GM23248 (cell line): ENCODE results near the gene ADCY10. TPM values are rescaled to one million over a fixed set of nuclear protein-coding genes. Genes with fewer than 3 reads are reported as not detected.

Experiments
- DNase-seq: peaks from one replicate; pipeline ENCODE4 v3.0.0-alpha.2; 2015
- H2AFZ ChIP-seq: fragments of 200-600 bp; sonication (generic); 2 replicates; pipeline ENCODE4 v1.6.1; 2016; ENCODE audit warnings: antibody characterized with exemption
- H3F3A ChIP-seq: fragments of 200-600 bp; sonication (generic); 2 replicates; pipeline ENCODE4 v1.6.1; 2016; ENCODE audit warnings: mild to moderate bottlenecking, antibody characterized with exemption, mixed run types; ENCODE audit not compliant: insufficient read depth
- H3K27ac ChIP-seq: fragments of 200-600 bp; sonication (generic); 2 replicates; pipeline ENCODE4 v1.5.1; 2016; ENCODE audit warnings: mild to moderate bottlenecking
- H3K27me3 ChIP-seq: fragments of 200-600 bp; sonication (generic); replicated peaks from 2 replicates; pipeline ENCODE4 v1.6.1; 2016; ENCODE audit warnings: mild to moderate bottlenecking; ENCODE audit not compliant: insufficient read depth
- H3K36me3 ChIP-seq: fragments of 200-600 bp; sonication (generic); 2 replicates; pipeline ENCODE4 v1.6.1; 2016; ENCODE audit warnings: low read depth, mild to moderate bottlenecking
- H3K4me1 ChIP-seq: fragments of 200-600 bp; sonication (generic); 2 replicates; pipeline ENCODE4 v1.6.1; 2016; ENCODE audit warnings: mild to moderate bottlenecking; ENCODE audit not compliant: insufficient read depth
- H3K4me2 ChIP-seq: fragments of 200-600 bp; sonication (generic); one replicate; pipeline ENCODE4 v1.6.1; 2016; ENCODE audit warnings: mild to moderate bottlenecking; ENCODE audit not compliant: unreplicated experiment
- H3K4me3 ChIP-seq: fragments of 200-600 bp; sonication (generic); 2 replicates; pipeline ENCODE4 v1.5.1; 2016; ENCODE audit warnings: mild to moderate bottlenecking
- H3K79me2 ChIP-seq: fragments of 200-600 bp; sonication (generic); 2 replicates; pipeline ENCODE4 v1.6.1; 2016; ENCODE audit warnings: mild to moderate bottlenecking; ENCODE audit not compliant: insufficient read depth
- H3K9ac ChIP-seq: fragments of 200-600 bp; sonication (generic); 2 replicates; pipeline ENCODE4 v1.6.1; 2016; ENCODE audit warnings: mild to moderate bottlenecking
- H3K9me2 ChIP-seq: fragments of 200-600 bp; sonication (generic); 2 replicates; pipeline ENCODE4 v1.6.1; 2016; ENCODE audit warnings: mixed run types, mild to moderate bottlenecking, moderate library complexity; ENCODE audit not compliant: insufficient read depth
- H3K9me3 ChIP-seq: fragments of 200-600 bp; sonication (generic); one replicate; pipeline ENCODE4 v1.6.1; 2017; ENCODE audit warnings: low read depth
- H4K20me1 ChIP-seq: fragments of 200-600 bp; sonication (generic); 2 replicates; pipeline ENCODE4 v1.6.0; 2016; ENCODE audit not compliant: insufficient read depth
- EZH2 ChIP-seq: fragments of 200-600 bp; sonication (generic); IDR thresholded peaks from 2 replicates; pipeline ENCODE4 v1.6.1; 2018; ENCODE audit warnings: antibody characterized with exemption, mild to moderate bottlenecking; ENCODE audit not compliant: insufficient read depth, poor library complexity, severe bottlenecking
- EZH2phosphoT487 ChIP-seq: fragments of 200-600 bp; sonication (generic); IDR thresholded peaks from 2 replicates; pipeline ENCODE4 v1.6.1; 2018; ENCODE audit warnings: antibody characterized with exemption, moderate library complexity, mild to moderate bottlenecking, low read depth; ENCODE audit not compliant: insufficient read depth
- WGBS, 2 experiments: methylation state at CpG; one replicate each; pipeline ENCODE4 v1.1.6; 2015 to 2017; ENCODE audit warnings: low lambda C conversion rate in 2 of 2, low coverage in 1 of 2; ENCODE audit errors: missing lambda C conversion rate in 2 of 2; 5-methylcytosine and 5-hydroxymethylcytosine counted together
- in situ Hi-C: fragments of 300-500 bp; cut with MboI; formaldehyde crosslinking; loops from 2 replicates; pipeline ENCODE4 v1.15.0; 2020
- polyA plus RNA-seq: library from polyadenylated mRNA; unstranded; fragments of >200 nt; fragmentation: Nextera tagmentation; extraction: Ambion mirVana; gene quantifications from 2 replicates; pipeline ENCODE4 v1.2.1, GENCODE V29; 2016
- total RNA-seq: library from RNA; depleted of rRNA; stranded (reverse); fragments of >200 nt; shearing (Covaris generic); gene quantifications from 2 replicates; pipeline ENCODE4 v1.2.3, GENCODE V29; 2014

The ADCY10 gene
- total and polyA plus RNA-seq, 2 experiments from 2014 or later, result 0.11 TPM

- DNase-seq, result no peak
- H3K4me3 ChIP-seq, result no peak overlapping the region
- no peak overlapping the region for H3K4me2 ChIP-seq
- H3K36me3 ChIP-seq, result no peaks in the 10 kb centered on the region
- in situ Hi-C loops, result no loop called here
- H4K20me1 ChIP-seq, result no peaks in the 10 kb centered on the region
- H3K27me3 ChIP-seq, result no peaks in the 10 kb centered on the region
- no peak overlapping the region for H2AFZ ChIP-seq
- no peaks in the 10 kb centered on the region for H3K4me1 ChIP-seq
- 94 to 97% methylated on average over 7 of the region's 7 CpGs for WGBS, 2 experiments
- no peak overlapping the region for H3K9ac ChIP-seq
- no peaks in the 10 kb centered on the region for H3K79me2 ChIP-seq
- no peaks in the 10 kb centered on the region for H3K9me2 ChIP-seq
- TF ChIP-seq EZH2phosphoT487, result no peak
- no peak for TF ChIP-seq EZH2
- no peaks in the 10 kb centered on the region for H3K9me3 ChIP-seq
- H3K27ac ChIP-seq, result no peak overlapping the region
- no peaks in the 10 kb centered on the region for H3F3A ChIP-seq
Measured at GRCh38 chr1:167849666-167850065, 64.3 kb downstream of the ADCY10 start.

- 92 to 98% methylated on average over 5 of the region's 5 CpGs for WGBS, 2 experiments
- no peak overlapping the region for H3K27ac ChIP-seq
- no peaks in the 10 kb centered on the region for H3K9me3 ChIP-seq
- no peaks in the 10 kb centered on the region for H4K20me1 ChIP-seq
- no peak overlapping the region for H2AFZ ChIP-seq
- H3K4me2 ChIP-seq, result no peak overlapping the region
- H3F3A ChIP-seq, result no peaks in the 10 kb centered on the region
- no peak overlapping the region for H3K4me3 ChIP-seq
- H3K36me3 ChIP-seq, result no peaks in the 10 kb centered on the region
- no peaks in the 10 kb centered on the region for H3K79me2 ChIP-seq
- no peaks in the 10 kb centered on the region for H3K27me3 ChIP-seq
- no peaks in the 10 kb centered on the region for H3K4me1 ChIP-seq
- no peak overlapping the region for H3K9ac ChIP-seq
- in situ Hi-C loops, result no loop called here
- TF ChIP-seq EZH2phosphoT487 (no peak), EZH2 (no peak)
- H3K9me2 ChIP-seq, result no peaks in the 10 kb centered on the region
- DNase-seq, result no peak
Measured at GRCh38 chr1:167842872-167843271, 71.1 kb downstream of the ADCY10 start.

- Histone ChIP-seq H3K4me3 (no peak overlapping the region), H3K9me2 (no peaks in the 10 kb centered on the region), H3K9ac (no peak overlapping the region), H3F3A (no peaks in the 10 kb centered on the region), H3K27ac (no peak overlapping the region), H3K4me1 (no peaks in the 10 kb centered on the region), H3K79me2 (no peaks in the 10 kb centered on the region), H3K27me3 (no peaks in the 10 kb centered on the region), H2AFZ (no peak overlapping the region), H3K9me3 (no peaks in the 10 kb centered on the region), H3K4me2 (no peak overlapping the region), H3K36me3 (no peaks in the 10 kb centered on the region), H4K20me1 (no peaks in the 10 kb centered on the region)
- 60 to 64% methylated on average over 3 of the region's 3 CpGs for WGBS, 2 experiments
- no peak for DNase-seq
- TF ChIP-seq EZH2phosphoT487, result no peak
- TF ChIP-seq EZH2, result no peak
- in situ Hi-C loops, result no loop called here
Measured at GRCh38 chr1:167841530-167841929, 72.4 kb downstream of the ADCY10 start.

GRCh38 chr1:167839009-167839408, 74.9 kb downstream of the ADCY10 start:
- WGBS, 2 experiments, result 72 to 78% methylated on average over 2 of the region's 2 CpGs
- no peaks in the 10 kb centered on the region for H3K36me3 ChIP-seq
- no peaks in the 10 kb centered on the region for H3K4me1 ChIP-seq
- H3F3A ChIP-seq, result no peaks in the 10 kb centered on the region
- no peaks in the 10 kb centered on the region for H3K27me3 ChIP-seq
- no peak overlapping the region for H3K4me2 ChIP-seq
- in situ Hi-C loops, result no loop called here
- H2AFZ ChIP-seq, result no peak overlapping the region
- no peaks in the 10 kb centered on the region for H3K9me2 ChIP-seq
- DNase-seq, result no peak
- no peaks in the 10 kb centered on the region for H3K79me2 ChIP-seq
- H3K27ac ChIP-seq, result no peak overlapping the region
- H4K20me1 ChIP-seq, result no peaks in the 10 kb centered on the region
- no peak for TF ChIP-seq EZH2
- TF ChIP-seq EZH2phosphoT487, result no peak
- H3K9ac ChIP-seq, result no peak overlapping the region
- H3K4me3 ChIP-seq, result no peak overlapping the region
- no peaks in the 10 kb centered on the region for H3K9me3 ChIP-seq

GRCh38 chr1:167837326-167837725, 76.6 kb downstream of the ADCY10 start:
- H3K4me1 ChIP-seq, result no peaks in the 10 kb centered on the region
- H3K27me3 ChIP-seq, result no peaks in the 10 kb centered on the region
- H3K36me3 ChIP-seq, result no peaks in the 10 kb centered on the region
- no peaks in the 10 kb centered on the region for H3K9me2 ChIP-seq
- H4K20me1 ChIP-seq, result no peaks in the 10 kb centered on the region
- no peak overlapping the region for H2AFZ ChIP-seq
- H3F3A ChIP-seq, result no peaks in the 10 kb centered on the region
- TF ChIP-seq EZH2phosphoT487, result no peak
- no peak for TF ChIP-seq EZH2
- in situ Hi-C loops, result no loop called here
- H3K9me3 ChIP-seq, result no peaks in the 10 kb centered on the region
- no peak overlapping the region for H3K27ac ChIP-seq
- no peak for DNase-seq
- 48 to 50% methylated on average over 2 of the region's 2 CpGs for WGBS, 2 experiments
- H3K9ac ChIP-seq, result no peak overlapping the region
- no peak overlapping the region for H3K4me3 ChIP-seq
- no peak overlapping the region for H3K4me2 ChIP-seq
- H3K79me2 ChIP-seq, result no peaks in the 10 kb centered on the region
